ENCODE results near the gene RANBP9. TPM values are rescaled to one million over a fixed set of nuclear protein-coding genes. Genes with fewer than 3 reads are reported as not detected.
A peak's percentile ranks its signal among the peaks of the same experiment; 100 is the strongest.

The RANBP9 gene
- total and polyA plus RNA-seq, 9 of the 15 experiments (the other 6 are each of a cell fraction or from before 2014, with no cell fraction given), result 27.5 to 130 (median 61.5) TPM

DNA sequence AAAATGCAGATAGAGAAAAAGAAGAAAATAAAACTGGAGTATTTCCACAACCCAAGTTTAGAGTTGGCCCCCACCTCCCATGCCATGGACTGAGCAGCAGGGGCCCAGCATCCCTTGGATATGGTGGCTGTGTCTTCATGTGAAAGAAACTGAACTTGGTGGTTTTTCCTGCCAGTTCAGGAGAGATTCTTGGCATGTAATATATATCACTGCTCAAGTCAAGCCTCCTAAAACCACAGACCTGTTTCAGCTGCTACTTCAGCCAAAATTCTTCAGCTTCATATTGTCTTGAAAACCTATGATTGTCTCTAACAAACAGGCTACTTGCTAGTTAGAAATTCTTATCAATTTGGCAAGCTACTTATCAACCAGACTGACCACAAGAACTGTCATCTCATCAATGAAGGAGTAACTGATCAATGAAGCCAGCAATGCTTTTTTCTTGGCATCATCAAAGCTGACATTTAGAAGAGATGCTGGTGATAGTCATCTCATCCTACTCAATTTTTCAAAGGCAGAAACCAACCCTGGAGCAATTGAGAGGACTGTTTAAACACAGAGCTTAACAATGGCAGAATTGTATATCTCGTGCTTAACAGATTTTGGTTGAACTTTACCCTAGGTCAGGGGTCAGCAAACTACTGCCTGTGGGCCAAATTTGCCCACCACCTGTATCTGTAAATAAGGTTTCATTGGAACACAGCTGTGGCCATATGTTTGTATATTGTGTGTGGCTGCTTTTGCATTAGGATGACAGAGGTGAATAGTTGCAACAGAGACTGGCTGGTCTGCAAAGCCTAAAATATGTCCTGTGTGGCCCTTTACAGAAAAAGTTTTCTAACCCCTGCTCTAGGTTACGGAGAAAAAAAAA is 106.9 kb downstream of the RANBP9 start:
- ChIA-PET CTCF (ENCODE audit: low intra/inter-chr PET ratio) (interaction anchor here (0.6 kb wide), 1 partner anchor 1949 kb away, joined by 3 read pairs; no protein-coding TSS in a partner anchor), POLR2A (interaction anchor here (0.7 to 3.8 kb wide), 6 partner anchors 9 to 233 kb away, joined by 3 to 31 read pairs (median 5); partner anchors contain the start of gene NOL7)
- Histone ChIP-seq H3K27ac (ENCODE audit: extremely low read depth, low read depth, low read length) (peak overlapping the region; percentile 3; the same call in 1 of the 3 replicates), H3K36me3 (ENCODE audit: control insufficient read depth, insufficient read depth, low read length) (peaks cover 15% of the 10 kb centered on the region), H3K9me3 (replicated peaks; ENCODE audit: control insufficient read depth, insufficient read depth, low read depth, low read length) (no peaks in the 10 kb centered on the region), H3K27me3 (ENCODE audit: control insufficient read depth in 2 of 2, insufficient read depth in 2 of 2, low read length in 2 of 2) (no peaks in the 10 kb centered on the region), H3K4me3 (no peak overlapping the region), H3K79me2 (ENCODE audit: control insufficient read depth, insufficient read depth, low read length) (no peaks in the 10 kb centered on the region), H3K4me1 (replicated peaks in 1 of 2; ENCODE audit: control insufficient read depth in 2 of 2, insufficient read depth in 2 of 2, low read length in 2 of 2) (peaks cover 0 to 2% of the 10 kb centered on the region in 2 experiments; a peak in 2 of 5 replicates), H2AFZ (ENCODE audit: low read depth, low read length) (no peak overlapping the region), H3K4me2 (ENCODE audit: insufficient read depth, low read length) (no peak overlapping the region), H3K9me1 (ENCODE audit: control insufficient read depth, insufficient read depth, low read length) (no peaks in the 10 kb centered on the region), H4K20me1 (replicated peaks; ENCODE audit: control insufficient read depth, insufficient read depth, low read length) (no peaks in the 10 kb centered on the region), H3K9ac (ENCODE audit: insufficient read depth in 1 of 2, low read depth in 2 of 2, low read length in 2 of 2) (no peak overlapping the region)
- WGBS (ENCODE audit: insufficient coverage, low coverage, missing lambda C conversion rate), result 74% methylated on average over 2 of the region's 2 CpGs
- FAIRE-seq, result peak; percentile 57
- no peak for TF ChIP-seq NR2C2 (CRISPR knock-in tag; IDR thresholded peaks at IDR 0.05)
- 0 out of 2 replicates have a peak, but pooled peaks have one; percentile 27 for TF ChIP-seq NR2C2 (tag; IDR thresholded peaks at IDR 0.05)
- TF ChIP-seq NR2C1 (IDR thresholded peaks at IDR 0.05), result peak; percentile 59
- TF ChIP-seq NR2C1 (tag; IDR thresholded peaks at IDR 0.05), result no peak
- no peak for TF ChIP-seq TSC22D4 (tag; IDR thresholded peaks at IDR 0.05)
- in situ Hi-C loops (cut with MboI), result no loop called here
- intact Hi-C loops (cut with micrococcal nuclease), result no loop called here
- ATAC-seq, result peak; percentile 47; the same call in 2 of the 3 replicates
- no peak for DNase-seq (ENCODE audit: extremely low read depth in 1 of 4, low spot score in 3 of 4)
- no TSS peak for BruUV-seq (replicated peaks)

Data from K562 (cell line).